ENCODE data around the gene TMEM164. TPM values are rescaled to one million over a fixed set of nuclear protein-coding genes. Genes with fewer than 3 reads are reported as not detected.

Gene TMEM164
- total RNA-seq, 2 experiments from 2014 or later, result 15.9 to 22.2 TPM

GRCh38 chrX:110188701-110189558, 186.0 kb downstream of the TMEM164 start:
- no peak overlapping the region for H3K4me3 Mint-ChIP-seq
- ATAC-seq (peak; percentile 33), DNase-seq (no peak)
- peaks cover under 1% of the 10 kb centered on the region for H3K9me3 Mint-ChIP-seq (ENCODE audit: low read depth)
- H3K36me3 Mint-ChIP-seq, result peaks cover 12% of the 10 kb centered on the region
- peaks cover 29% of the 10 kb centered on the region for H3K4me1 Mint-ChIP-seq
- CTCF ChIA-PET, result interaction anchor here (0.8 kb wide), 1 partner anchor 130 kb away, joined by 3 read pairs; no protein-coding TSS in a partner anchor
- no peaks in the 10 kb centered on the region for H3K27me3 Mint-ChIP-seq
- peak overlapping the region; percentile 79 for H3K27ac Mint-ChIP-seq

- peaks cover 4% of the 10 kb centered on the region for H3K36me3 Mint-ChIP-seq
- H3K27ac Mint-ChIP-seq, result no peak overlapping the region
- DNase-seq (no peak), ATAC-seq (no peak)
- H3K9me3 Mint-ChIP-seq (ENCODE audit: low read depth), result no peaks in the 10 kb centered on the region
- H3K27me3 Mint-ChIP-seq, result no peaks in the 10 kb centered on the region
- no peak overlapping the region for H3K4me3 Mint-ChIP-seq
- peaks cover 26% of the 10 kb centered on the region for H3K4me1 Mint-ChIP-seq
- CTCF ChIA-PET, result no interaction called here
Observed at GRCh38 chrX:110192516-110192915, 189.6 kb downstream of the TMEM164 start.

- Mint-ChIP-seq H3K27ac (peak overlapping the region; percentile 51), H3K4me3 (no peak overlapping the region), H3K9me3 (ENCODE audit: low read depth) (no peaks in the 10 kb centered on the region), H3K36me3 (peaks cover 1% of the 10 kb centered on the region), H3K27me3 (no peaks in the 10 kb centered on the region), H3K4me1 (peaks cover 10% of the 10 kb centered on the region)
- CTCF ChIA-PET, result no interaction called here
- no peak for ATAC-seq
- DNase-seq, result no peak
Observed at GRCh38 chrX:110194977-110195376, 192.1 kb downstream of the TMEM164 start.

GRCh38 chrX:110201799-110202198, 198.9 kb downstream of the TMEM164 start:
- Mint-ChIP-seq H3K4me3 (no peak overlapping the region), H3K27ac (no peak overlapping the region), H3K4me1 (peaks cover 7% of the 10 kb centered on the region), H3K9me3 (ENCODE audit: low read depth) (no peaks in the 10 kb centered on the region), H3K36me3 (peaks cover 10% of the 10 kb centered on the region), H3K27me3 (no peaks in the 10 kb centered on the region)
- DNase-seq (no peak), ATAC-seq (no peak)
- CTCF ChIA-PET, result no interaction called here

GRCh38 chrX:110204986-110205385, 202.1 kb downstream of the TMEM164 start:
- CTCF ChIA-PET, result no interaction called here
- H3K9me3 Mint-ChIP-seq (ENCODE audit: low read depth), result no peaks in the 10 kb centered on the region
- H3K36me3 Mint-ChIP-seq, result peaks cover 10% of the 10 kb centered on the region
- DNase-seq, result no peak
- no peak overlapping the region for H3K27ac Mint-ChIP-seq
- peaks cover 7% of the 10 kb centered on the region for H3K4me1 Mint-ChIP-seq
- H3K4me3 Mint-ChIP-seq, result no peak overlapping the region
- H3K27me3 Mint-ChIP-seq, result no peaks in the 10 kb centered on the region
- ATAC-seq, result no peak

GRCh38 chrX:110208092-110208491, 205.2 kb downstream of the TMEM164 start:
- H3K36me3 Mint-ChIP-seq, result no peaks in the 10 kb centered on the region
- H3K4me3 Mint-ChIP-seq, result no peak overlapping the region
- no peaks in the 10 kb centered on the region for H3K27me3 Mint-ChIP-seq
- H3K9me3 Mint-ChIP-seq (ENCODE audit: low read depth), result no peaks in the 10 kb centered on the region
- DNase-seq, result no peak
- no peak overlapping the region for H3K27ac Mint-ChIP-seq
- ATAC-seq, result no peak
- H3K4me1 Mint-ChIP-seq, result peaks cover 7% of the 10 kb centered on the region
- CTCF ChIA-PET, result no interaction called here

GRCh38 chrX:110210417-110211139, 207.7 kb downstream of the TMEM164 start:
- no peak overlapping the region for H3K4me3 Mint-ChIP-seq
- peaks cover 6% of the 10 kb centered on the region for H3K36me3 Mint-ChIP-seq
- DNase-seq, result no peak
- H3K4me1 Mint-ChIP-seq, result no peaks in the 10 kb centered on the region
- no peaks in the 10 kb centered on the region for H3K27me3 Mint-ChIP-seq
- H3K9me3 Mint-ChIP-seq (ENCODE audit: low read depth), result no peaks in the 10 kb centered on the region
- CTCF ChIA-PET, result no interaction called here
- ATAC-seq, result no peak
- H3K27ac Mint-ChIP-seq, result no peak overlapping the region

GRCh38 chrX:110211340-110211739, 208.4 kb downstream of the TMEM164 start:
- ATAC-seq (no peak), DNase-seq (no peak)
- Mint-ChIP-seq H3K27ac (no peak overlapping the region), H3K27me3 (no peaks in the 10 kb centered on the region), H3K4me3 (no peak overlapping the region), H3K36me3 (peaks cover 8% of the 10 kb centered on the region), H3K9me3 (ENCODE audit: low read depth) (no peaks in the 10 kb centered on the region), H3K4me1 (no peaks in the 10 kb centered on the region)
- CTCF ChIA-PET, result no interaction called here

GRCh38 chrX:110212299-110212698, 209.4 kb downstream of the TMEM164 start:
- no peak overlapping the region for H3K27ac Mint-ChIP-seq
- H3K27me3 Mint-ChIP-seq, result no peaks in the 10 kb centered on the region
- H3K9me3 Mint-ChIP-seq (ENCODE audit: low read depth), result no peaks in the 10 kb centered on the region
- DNase-seq (no peak), ATAC-seq (no peak)
- H3K4me1 Mint-ChIP-seq, result peaks cover 2% of the 10 kb centered on the region
- H3K36me3 Mint-ChIP-seq, result peaks cover 8% of the 10 kb centered on the region
- CTCF ChIA-PET, result no interaction called here
- H3K4me3 Mint-ChIP-seq, result no peak overlapping the region

GRCh38 chrX:110213183-110213582, 210.3 kb downstream of the TMEM164 start:
- no peak overlapping the region for H3K27ac Mint-ChIP-seq
- H3K4me1 Mint-ChIP-seq, result peaks cover 9% of the 10 kb centered on the region
- H3K36me3 Mint-ChIP-seq, result peaks cover 8% of the 10 kb centered on the region
- ATAC-seq (no peak), DNase-seq (no peak)
- H3K9me3 Mint-ChIP-seq (ENCODE audit: low read depth), result no peaks in the 10 kb centered on the region
- H3K27me3 Mint-ChIP-seq, result no peaks in the 10 kb centered on the region
- CTCF ChIA-PET, result no interaction called here
- H3K4me3 Mint-ChIP-seq, result no peak overlapping the region

GRCh38 chrX:110214684-110215083, 211.8 kb downstream of the TMEM164 start:
- Mint-ChIP-seq H3K4me1 (peaks cover 9% of the 10 kb centered on the region), H3K27me3 (no peaks in the 10 kb centered on the region), H3K4me3 (no peak overlapping the region), H3K36me3 (peaks cover 8% of the 10 kb centered on the region), H3K27ac (no peak overlapping the region), H3K9me3 (ENCODE audit: low read depth) (no peaks in the 10 kb centered on the region)
- ATAC-seq (no peak), DNase-seq (no peak)
- CTCF ChIA-PET, result no interaction called here

- H3K4me1 Mint-ChIP-seq, result peaks cover 9% of the 10 kb centered on the region
- peaks cover 9% of the 10 kb centered on the region for H3K36me3 Mint-ChIP-seq
- ATAC-seq, result no peak
Observed at GRCh38 chrX:110215411-110215810, 212.5 kb downstream of the TMEM164 start.

GRCh38 chrX:110216027-110216426, 213.1 kb downstream of the TMEM164 start:
- no peaks in the 10 kb centered on the region for H3K27me3 Mint-ChIP-seq
- CTCF ChIA-PET, result no interaction called here
- DNase-seq, result no peak
- no peaks in the 10 kb centered on the region for H3K9me3 Mint-ChIP-seq (ENCODE audit: low read depth)
- peaks cover 9% of the 10 kb centered on the region for H3K4me1 Mint-ChIP-seq
- H3K36me3 Mint-ChIP-seq, result peaks cover 9% of the 10 kb centered on the region
- H3K27ac Mint-ChIP-seq, result no peak overlapping the region
- no peak for ATAC-seq
- H3K4me3 Mint-ChIP-seq, result no peak overlapping the region

More at GRCh38 chrX:110215411-110215810, 212.5 kb downstream of the TMEM164 start:
- CTCF ChIA-PET, result no interaction called here
- Mint-ChIP-seq H3K9me3 (ENCODE audit: low read depth) (no peaks in the 10 kb centered on the region), H3K27ac (no peak overlapping the region), H3K27me3 (no peaks in the 10 kb centered on the region), H3K4me3 (no peak overlapping the region)
- DNase-seq, result no peak

GRCh38 chrX:110218591-110218990, 215.7 kb downstream of the TMEM164 start:
- no peaks in the 10 kb centered on the region for H3K9me3 Mint-ChIP-seq (ENCODE audit: low read depth)
- H3K4me3 Mint-ChIP-seq, result no peak overlapping the region
- CTCF ChIA-PET, result no interaction called here

More at GRCh38 chrX:110218591-110218990, 215.7 kb downstream of the TMEM164 start:
- peaks cover 11% of the 10 kb centered on the region for H3K4me1 Mint-ChIP-seq
- H3K36me3 Mint-ChIP-seq, result peaks cover 11% of the 10 kb centered on the region
- H3K27me3 Mint-ChIP-seq, result no peaks in the 10 kb centered on the region
- DNase-seq, result no peak
- ATAC-seq, result no peak
- no peak overlapping the region for H3K27ac Mint-ChIP-seq

Measured in activated CD8-positive, alpha-beta memory T cell treated with anti-CD3 and anti-CD28 coated beads, Interleukin-2, amount 10 ng/mL, durations not matched to agents 7 days and 5 days (primary cell).